Measurements from ENCODE around the gene ARSK. TPM values are rescaled to one million over a fixed set of nuclear protein-coding genes. Genes with fewer than 3 reads are reported as not detected.

ARSK gene
- total and polyA plus RNA-seq, 2 experiments from 2014 or later, result 23.2 to 40.8 TPM

DNA sequence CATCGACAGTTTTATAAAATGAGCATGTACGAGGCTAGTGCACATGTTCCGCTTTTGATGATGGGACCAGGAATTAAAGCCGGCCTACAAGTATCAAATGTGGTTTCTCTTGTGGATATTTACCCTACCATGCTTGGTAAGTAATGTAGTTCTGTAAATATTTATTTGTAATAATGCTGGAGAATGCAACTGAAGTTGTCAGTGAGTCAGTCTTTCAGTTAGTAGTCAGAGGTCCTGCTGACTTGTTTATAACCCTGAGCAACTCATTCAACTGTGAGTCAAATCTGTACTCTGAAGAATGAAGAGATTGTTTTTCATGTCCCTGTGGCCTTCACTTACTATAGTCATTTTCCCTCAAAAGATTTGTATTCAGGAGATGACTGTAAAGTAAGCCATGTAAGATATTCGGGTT lies 36.6 kb downstream of the ARSK start (continued):
- TF ChIP-seq REST (IDR thresholded peaks at IDR 0.05; ENCODE audit: unreplicated experiment) (no peak), NANOG (IDR thresholded peaks at IDR 0.05; ENCODE audit: borderline replicate concordance) (no peak), STAT1 (IDR thresholded peaks at IDR 0.05; ENCODE audit: unreplicated experiment) (no peak), ZNF331 (CRISPR knock-in tag; IDR thresholded peaks at IDR 0.05; ENCODE audit: low read depth) (no peak), POLR2AphosphoS5 (IDR thresholded peaks at IDR 0.05; ENCODE audit: low read depth) (no peak), ZNF114 (CRISPR knock-in tag; IDR thresholded peaks at IDR 0.05) (no peak)
- TF ChIP-seq, protein P1, sequence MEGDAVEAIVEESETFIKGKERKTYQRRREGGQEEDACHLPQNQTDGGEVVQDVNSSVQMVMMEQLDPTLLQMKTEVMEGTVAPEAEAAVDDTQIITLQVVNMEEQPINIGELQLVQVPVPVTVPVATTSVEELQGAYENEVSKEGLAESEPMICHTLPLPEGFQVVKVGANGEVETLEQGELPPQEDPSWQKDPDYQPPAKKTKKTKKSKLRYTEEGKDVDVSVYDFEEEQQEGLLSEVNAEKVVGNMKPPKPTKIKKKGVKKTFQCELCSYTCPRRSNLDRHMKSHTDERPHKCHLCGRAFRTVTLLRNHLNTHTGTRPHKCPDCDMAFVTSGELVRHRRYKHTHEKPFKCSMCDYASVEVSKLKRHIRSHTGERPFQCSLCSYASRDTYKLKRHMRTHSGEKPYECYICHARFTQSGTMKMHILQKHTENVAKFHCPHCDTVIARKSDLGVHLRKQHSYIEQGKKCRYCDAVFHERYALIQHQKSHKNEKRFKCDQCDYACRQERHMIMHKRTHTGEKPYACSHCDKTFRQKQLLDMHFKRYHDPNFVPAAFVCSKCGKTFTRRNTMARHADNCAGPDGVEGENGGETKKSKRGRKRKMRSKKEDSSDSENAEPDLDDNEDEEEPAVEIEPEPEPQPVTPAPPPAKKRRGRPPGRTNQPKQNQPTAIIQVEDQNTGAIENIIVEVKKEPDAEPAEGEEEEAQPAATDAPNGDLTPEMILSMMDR (conservative IDR thresholded peaks at IDR 0.05; ENCODE audit: low read depth in 2 of 2), result no peak

DNA sequence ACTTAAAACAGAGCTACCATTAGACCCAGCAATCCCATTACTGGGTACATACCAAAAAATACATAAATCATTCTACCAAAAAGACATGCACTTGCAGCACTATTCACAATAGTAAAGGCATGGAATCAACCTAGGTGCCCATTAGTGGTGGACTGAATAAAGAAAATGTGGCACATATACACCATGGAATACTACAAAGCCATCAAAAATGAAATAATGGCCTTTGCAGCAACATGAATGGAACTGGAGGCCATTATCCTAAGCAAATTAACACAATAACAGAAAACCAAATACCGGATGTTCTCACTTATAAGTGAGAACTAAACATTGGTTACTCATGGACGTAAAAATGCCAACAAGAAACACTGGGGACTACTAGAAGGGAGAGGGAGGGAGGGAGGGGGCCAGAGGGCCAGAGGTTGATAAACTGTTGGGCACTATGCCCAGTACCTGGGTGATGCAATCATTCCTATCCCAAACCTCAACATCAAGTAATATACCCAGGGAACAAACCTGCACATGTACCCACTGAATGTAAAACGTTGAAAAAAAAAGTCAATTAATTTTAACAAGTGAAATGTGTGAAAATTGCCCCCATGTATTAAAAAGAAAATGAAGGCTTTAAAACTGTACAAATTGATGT lies 40.5 kb downstream of the ARSK start:
- Histone ChIP-seq H3K36me3 (ENCODE audit: insufficient read depth) (no peaks in the 10 kb centered on the region), H2AFZ (no peak overlapping the region), H3K79me2 (replicated peaks; ENCODE audit: insufficient read depth) (no peaks in the 10 kb centered on the region), H3K27ac (ENCODE audit: low read depth) (no peak overlapping the region), H3F3A (replicated peaks; ENCODE audit: low read depth) (no peaks in the 10 kb centered on the region), H3K27me3 (ENCODE audit: insufficient read depth) (no peaks in the 10 kb centered on the region), H4K20me1 (replicated peaks; ENCODE audit: insufficient read depth) (no peaks in the 10 kb centered on the region), H3K9me2 (ENCODE audit: insufficient read depth) (no peaks in the 10 kb centered on the region), H3K4me1 (ENCODE audit: insufficient read depth) (no peaks in the 10 kb centered on the region), H3K4me3 (no peak overlapping the region), H3K4me2 (no peak overlapping the region)
- Mint-ChIP-seq H3K9me3 (no peaks in the 10 kb centered on the region), H3K36me3 (ENCODE audit: low read depth) (no peaks in the 10 kb centered on the region), H3K4me3 (no peak overlapping the region), H3K4me1 (no peaks in the 10 kb centered on the region), H3K27ac (no peak overlapping the region), H3K27me3 (ENCODE audit: insufficient read depth, low read depth, poor library complexity) (no peaks in the 10 kb centered on the region)
- DNase-seq (ENCODE audit: low spot score), result no peak
- ATAC-seq, result no peak
- TF ChIP-seq STAT1 (IDR thresholded peaks at IDR 0.05; ENCODE audit: unreplicated experiment), result no peak
- TF ChIP-seq POLR2AphosphoS5 (IDR thresholded peaks at IDR 0.05; ENCODE audit: low read depth), result no peak
- no peak for TF ChIP-seq ZNF462 (CRISPR knock-in tag; IDR thresholded peaks at IDR 0.05)
- TF ChIP-seq REST (IDR thresholded peaks at IDR 0.05; ENCODE audit: unreplicated experiment), result no peak
- TF ChIP-seq NANOG (IDR thresholded peaks at IDR 0.05; ENCODE audit: borderline replicate concordance), result no peak
- no peak for TF ChIP-seq EZH2 (IDR thresholded peaks at IDR 0.05; ENCODE audit: low read depth, unreplicated experiment)

Measured in GM23338 (cell line).